Uterus (tissue), 4 donors: Measurements from ENCODE around the gene ZNF521. TPM values are rescaled to one million over a fixed set of nuclear protein-coding genes. Genes with fewer than 3 reads are reported as not detected.

Source experiments
- DNase-seq, 2 donors: peaks; one replicate each; pipeline ENCODE4 v3.0.0-alpha.2; 2019 to 2020
- H3K27ac ChIP-seq, 2 donors: fragments of 200-600 bp; sonication (generic); 1 replicate in 1 of 2; 2 replicates in 1 of 2; pipeline ENCODE4 v1.5.1; 2016 to 2018
- H3K27me3 ChIP-seq, 2 donors: fragments of 200-600 bp; sonication (generic); one replicate each; pipeline ENCODE4 v1.5.1; 2018 to 2019; ENCODE audit warnings: control low read depth in 1 of 2
- H3K36me3 ChIP-seq, 2 donors: fragments of 200-600 bp; sonication (generic); one replicate each; pipeline ENCODE4 v1.5.1; 2019; ENCODE audit warnings: control low read depth in 1 of 2
- H3K4me1 ChIP-seq, 2 donors: fragments of 200-600 bp; sonication (generic); one replicate each; pipeline ENCODE4 v1.5.1; 2018 to 2019; ENCODE audit warnings: control low read depth in 1 of 2
- H3K4me3 ChIP-seq, 2 donors: fragments of 200-600 bp; sonication (generic); 1 replicate in 1 of 2; 2 replicates in 1 of 2; pipeline ENCODE4 v1.5.1; 2018 to 2019; ENCODE audit warnings: mild to moderate bottlenecking in 1 of 2
- H3K9me3 ChIP-seq, 2 donors: fragments of 200-600 bp; sonication (generic); one replicate each; pipeline ENCODE4 v1.5.1; 2019; ENCODE audit warnings: control low read depth in 1 of 2
- POLR2A ChIP-seq, 2 donors: fragments of 450-650 bp; IDR thresholded peaks; one replicate each; pipeline ENCODE4 v1.6.1; 2016; ENCODE audit warnings: antibody characterized with exemption in 2 of 2, mild to moderate bottlenecking in 1 of 2, moderate library complexity in 1 of 2
- intact Hi-C: fragments of 100-400 bp; cut with DNase I; formaldehyde crosslinking; loops from one replicate; pipeline ENCODE4 v1.15.1; 2023; ENCODE audit warnings: low total_unique reads
- total RNA-seq, 4 donors: library from RNA; depleted of rRNA in 3 of 4; stranded (reverse); fragments of >200 nt in 3 of 4; gene quantifications; one replicate each; pipeline versions ENCODE4 v1.1.0 to v1.2.4, GENCODE V29; 2014 to 2023
- TF ChIP-seq, protein P1 (sequence below), 4 experiments: fragments of 200-600 bp in 2 of 4; fragments of 450-650 bp in 2 of 4; sonication (generic) in 2 of 4; IDR thresholded peaks; one replicate each; pipeline ENCODE4 v1.5.1; 2016 to 2019; ENCODE audit warnings: antibody characterized with exemption in 4 of 4, mild to moderate bottlenecking in 2 of 4, moderate library complexity in 1 of 4
- donor health status: DM: yes; HTN: yes; CAD: no.

The ZNF521 gene
- total RNA-seq, 4 donors from 2014 or later: 47.4 to 116 (median 72.8) TPM

- H3K27ac ChIP-seq: no peak overlapping the region
- H3K27me3 ChIP-seq: no peaks in the 10 kb centered on the region
- no peak overlapping the region for H3K4me3 ChIP-seq
- intact Hi-C loops: no loop called here
- TF ChIP-seq, protein P1, sequence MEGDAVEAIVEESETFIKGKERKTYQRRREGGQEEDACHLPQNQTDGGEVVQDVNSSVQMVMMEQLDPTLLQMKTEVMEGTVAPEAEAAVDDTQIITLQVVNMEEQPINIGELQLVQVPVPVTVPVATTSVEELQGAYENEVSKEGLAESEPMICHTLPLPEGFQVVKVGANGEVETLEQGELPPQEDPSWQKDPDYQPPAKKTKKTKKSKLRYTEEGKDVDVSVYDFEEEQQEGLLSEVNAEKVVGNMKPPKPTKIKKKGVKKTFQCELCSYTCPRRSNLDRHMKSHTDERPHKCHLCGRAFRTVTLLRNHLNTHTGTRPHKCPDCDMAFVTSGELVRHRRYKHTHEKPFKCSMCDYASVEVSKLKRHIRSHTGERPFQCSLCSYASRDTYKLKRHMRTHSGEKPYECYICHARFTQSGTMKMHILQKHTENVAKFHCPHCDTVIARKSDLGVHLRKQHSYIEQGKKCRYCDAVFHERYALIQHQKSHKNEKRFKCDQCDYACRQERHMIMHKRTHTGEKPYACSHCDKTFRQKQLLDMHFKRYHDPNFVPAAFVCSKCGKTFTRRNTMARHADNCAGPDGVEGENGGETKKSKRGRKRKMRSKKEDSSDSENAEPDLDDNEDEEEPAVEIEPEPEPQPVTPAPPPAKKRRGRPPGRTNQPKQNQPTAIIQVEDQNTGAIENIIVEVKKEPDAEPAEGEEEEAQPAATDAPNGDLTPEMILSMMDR (IDR thresholded peaks at IDR 0.05): no peak
- no peak for TF ChIP-seq POLR2A (IDR thresholded peaks at IDR 0.05)
- peaks cover 0 to 2% of the 10 kb centered on the region in 2 donors for H3K4me1 ChIP-seq
- no peaks in the 10 kb centered on the region for H3K36me3 ChIP-seq
- no peak for DNase-seq
- H3K9me3 ChIP-seq: no peaks in the 10 kb centered on the region
Measured at GRCh38 chr18:25171334-25171733, 180.6 kb downstream of the ZNF521 start.

DNA sequence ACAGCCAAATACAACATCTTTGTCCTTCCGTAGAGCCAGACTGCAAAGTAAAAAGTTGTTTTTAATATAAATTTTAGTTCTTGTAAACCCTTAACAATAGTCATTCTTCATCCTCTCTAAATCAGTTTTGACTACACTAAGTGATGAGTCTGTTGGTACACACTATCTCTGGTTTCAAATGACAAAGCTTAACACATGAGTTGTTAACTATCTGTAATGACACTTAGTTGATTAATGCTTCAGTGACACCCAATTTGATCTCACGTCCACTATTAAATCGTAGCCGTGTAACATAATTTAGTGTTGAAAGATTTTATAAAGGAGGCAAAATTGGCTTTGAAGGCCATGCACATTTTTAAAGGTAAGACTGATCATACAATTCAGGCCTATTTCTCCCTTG, 181.6 kb downstream of the ZNF521 start:
- H3K36me3 ChIP-seq: no peaks in the 10 kb centered on the region
- no peaks in the 10 kb centered on the region for H3K27me3 ChIP-seq
- H3K4me3 ChIP-seq: no peak overlapping the region
- TF ChIP-seq POLR2A (IDR thresholded peaks at IDR 0.05): no peak
- TF ChIP-seq, protein P1 (IDR thresholded peaks at IDR 0.05): no peak
- DNase-seq: no peak
- H3K27ac ChIP-seq: no peak overlapping the region
- no peaks in the 10 kb centered on the region for H3K9me3 ChIP-seq
- intact Hi-C loops: no loop called here
- H3K4me1 ChIP-seq: peaks cover 0 to 2% of the 10 kb centered on the region in 2 donors

- DNase-seq: no peak
- intact Hi-C loops: no loop called here
- no peaks in the 10 kb centered on the region for H3K27me3 ChIP-seq
- H3K36me3 ChIP-seq: no peaks in the 10 kb centered on the region
- no peaks in the 10 kb centered on the region for H3K9me3 ChIP-seq
- H3K27ac ChIP-seq: no peak overlapping the region
- no peak overlapping the region for H3K4me3 ChIP-seq
- peaks cover 0 to 2% of the 10 kb centered on the region in 2 donors for H3K4me1 ChIP-seq
- TF ChIP-seq, protein P1 (IDR thresholded peaks at IDR 0.05): no peak
- TF ChIP-seq POLR2A (IDR thresholded peaks at IDR 0.05): no peak
Measured at GRCh38 chr18:25169701-25170100, 182.3 kb downstream of the ZNF521 start.

DNA sequence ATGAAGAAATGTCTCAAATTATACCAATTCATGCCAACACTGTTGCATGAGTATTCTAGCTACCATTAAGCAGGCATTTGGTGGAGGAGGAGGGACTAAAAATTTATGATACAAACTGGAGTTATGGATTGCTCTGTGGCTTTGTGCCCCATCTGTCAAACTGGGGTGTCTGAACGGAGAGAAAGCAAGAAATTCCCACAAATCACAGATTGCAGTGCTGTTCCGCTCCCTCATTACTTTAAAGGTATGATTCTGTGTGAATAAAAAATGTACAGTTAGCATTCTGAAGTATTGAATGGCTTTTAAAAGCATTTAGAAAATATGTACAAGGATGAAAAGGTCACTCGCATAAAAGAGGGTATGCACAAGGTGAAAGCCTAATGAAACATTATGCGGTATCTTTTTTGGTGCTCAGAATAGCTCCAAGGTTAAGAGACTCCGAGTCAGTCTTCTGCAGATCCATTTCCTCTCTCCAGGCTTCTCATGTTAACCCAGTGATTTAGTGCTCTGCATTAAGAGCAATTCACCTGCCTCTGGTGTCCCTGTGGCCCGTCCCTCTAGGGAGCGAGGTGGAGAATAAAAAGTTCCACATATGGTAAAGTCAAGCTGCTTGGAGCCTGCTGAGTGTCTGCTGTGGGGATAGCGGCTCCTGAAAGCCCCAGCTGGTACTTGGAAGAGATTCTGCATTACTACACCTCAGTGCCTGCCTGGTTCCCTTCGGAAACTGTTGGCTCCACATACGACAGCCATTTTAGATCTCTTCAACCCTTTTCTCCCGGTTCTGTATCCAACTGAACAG, 184.2 kb downstream of the ZNF521 start:
- no peak for TF ChIP-seq POLR2A (IDR thresholded peaks at IDR 0.05)
- TF ChIP-seq, protein P1 (IDR thresholded peaks at IDR 0.05): no peak
- no peaks in the 10 kb centered on the region for H3K9me3 ChIP-seq
- H3K27me3 ChIP-seq: no peaks in the 10 kb centered on the region
- intact Hi-C loops: no loop called here
- H3K27ac ChIP-seq: no peak overlapping the region
- no peak overlapping the region for H3K4me3 ChIP-seq
- H3K4me1 ChIP-seq: peaks cover 0 to 2% of the 10 kb centered on the region in 2 donors
- H3K36me3 ChIP-seq: no peaks in the 10 kb centered on the region
- DNase-seq: no peak

DNA sequence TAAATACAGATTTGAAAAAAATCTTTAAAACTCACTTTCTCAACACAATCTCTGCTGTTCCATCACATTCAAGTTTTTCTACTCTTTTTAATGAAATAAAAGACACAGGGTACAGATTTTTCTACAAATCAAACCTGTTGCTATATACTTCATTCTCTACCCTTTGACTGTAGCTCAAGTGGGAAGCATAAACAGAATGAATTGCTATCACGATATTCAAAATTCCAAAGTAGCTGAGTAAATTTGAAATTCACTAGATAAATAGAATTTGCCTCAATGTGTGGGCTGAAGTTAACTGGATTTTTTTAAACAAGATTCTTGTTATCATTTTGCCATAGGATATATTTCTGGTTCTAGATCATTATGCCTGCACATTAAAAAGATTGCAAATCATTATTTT, 185.9 kb downstream of the ZNF521 start:
- no peaks in the 10 kb centered on the region for H3K9me3 ChIP-seq
- H3K36me3 ChIP-seq: no peaks in the 10 kb centered on the region
- intact Hi-C loops: no loop called here
- TF ChIP-seq, protein P1 (IDR thresholded peaks at IDR 0.05): no peak
- no peak for TF ChIP-seq POLR2A (IDR thresholded peaks at IDR 0.05)
- peaks cover 0 to 1% of the 10 kb centered on the region in 2 donors for H3K4me1 ChIP-seq
- no peak for DNase-seq
- no peak overlapping the region for H3K4me3 ChIP-seq
- no peaks in the 10 kb centered on the region for H3K27me3 ChIP-seq
- H3K27ac ChIP-seq: no peak overlapping the region
